Measurements from ENCODE around the gene LRP5. TPM values are rescaled to one million over a fixed set of nuclear protein-coding genes. Genes with fewer than 3 reads are reported as not detected.
A peak's percentile ranks its signal among the peaks of the same experiment; 100 is the strongest.
"Not testable (repeated sequence)": the region's sequence is repeated elsewhere in the genome, so short reads cannot be mapped to it uniquely, and the experiment has no call there.

LRP5 gene
- total and polyA plus RNA-seq, 2 experiments from 2014 or later, result 43.9 to 54.3 TPM

GRCh38 chr11:68342459-68343158, 30.2 kb downstream of the LRP5 start:
- TF ChIP-seq EZH2phosphoT487 (IDR thresholded peaks at IDR 0.05; ENCODE audit: low read depth, severe bottlenecking, unreplicated experiment) (no peak), EZH2 (IDR thresholded peaks at IDR 0.05; ENCODE audit: borderline replicate concordance) (no peak)
- TF ChIP-seq, protein P1, sequence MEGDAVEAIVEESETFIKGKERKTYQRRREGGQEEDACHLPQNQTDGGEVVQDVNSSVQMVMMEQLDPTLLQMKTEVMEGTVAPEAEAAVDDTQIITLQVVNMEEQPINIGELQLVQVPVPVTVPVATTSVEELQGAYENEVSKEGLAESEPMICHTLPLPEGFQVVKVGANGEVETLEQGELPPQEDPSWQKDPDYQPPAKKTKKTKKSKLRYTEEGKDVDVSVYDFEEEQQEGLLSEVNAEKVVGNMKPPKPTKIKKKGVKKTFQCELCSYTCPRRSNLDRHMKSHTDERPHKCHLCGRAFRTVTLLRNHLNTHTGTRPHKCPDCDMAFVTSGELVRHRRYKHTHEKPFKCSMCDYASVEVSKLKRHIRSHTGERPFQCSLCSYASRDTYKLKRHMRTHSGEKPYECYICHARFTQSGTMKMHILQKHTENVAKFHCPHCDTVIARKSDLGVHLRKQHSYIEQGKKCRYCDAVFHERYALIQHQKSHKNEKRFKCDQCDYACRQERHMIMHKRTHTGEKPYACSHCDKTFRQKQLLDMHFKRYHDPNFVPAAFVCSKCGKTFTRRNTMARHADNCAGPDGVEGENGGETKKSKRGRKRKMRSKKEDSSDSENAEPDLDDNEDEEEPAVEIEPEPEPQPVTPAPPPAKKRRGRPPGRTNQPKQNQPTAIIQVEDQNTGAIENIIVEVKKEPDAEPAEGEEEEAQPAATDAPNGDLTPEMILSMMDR (IDR thresholded peaks at IDR 0.05; ENCODE audit: poor library complexity), result no peak
- Histone ChIP-seq H3K79me2 (peaks cover 96% of the 10 kb centered on the region), H2AFZ (no peak overlapping the region), H3K27ac (peak overlapping the region; percentile 90), H3K9me3 (ENCODE audit: low read depth) (no peaks in the 10 kb centered on the region), H4K20me1 (ENCODE audit: insufficient read depth, poor library complexity, severe bottlenecking) (peaks cover 27% of the 10 kb centered on the region), H3K9me2 (replicated peaks; ENCODE audit: insufficient read depth) (no peaks in the 10 kb centered on the region), H3K4me2 (peak overlapping the region; percentile 64), H3K27me3 (no peaks in the 10 kb centered on the region), H3K4me1 (ENCODE audit: insufficient read depth) (peaks cover 39% of the 10 kb centered on the region), H3K36me3 (replicated peaks; ENCODE audit: insufficient read depth, low read depth) (no peaks in the 10 kb centered on the region), H3K4me3 (no peak overlapping the region)
- 35% methylated on average over 13 of the region's 13 CpGs for WGBS (ENCODE audit: low lambda C conversion rate, missing lambda C conversion rate)
- peak; percentile 64 for DNase-seq (ENCODE audit: low spot score)

- H3K4me3 ChIP-seq, result no peak overlapping the region
- H3K9me2 ChIP-seq (replicated peaks; ENCODE audit: insufficient read depth), result no peaks in the 10 kb centered on the region
- peak overlapping the region; percentile 27 for H3K4me2 ChIP-seq
- peaks cover 20% of the 10 kb centered on the region for H4K20me1 ChIP-seq (ENCODE audit: insufficient read depth, poor library complexity, severe bottlenecking)
- no peak overlapping the region for H2AFZ ChIP-seq
- WGBS (ENCODE audit: low lambda C conversion rate, missing lambda C conversion rate), result 72% methylated on average over 14 of the region's 14 CpGs
- H3K27me3 ChIP-seq, result no peaks in the 10 kb centered on the region
- DNase-seq (ENCODE audit: low spot score), result peak; percentile 49
- no peaks in the 10 kb centered on the region for H3K36me3 ChIP-seq (replicated peaks; ENCODE audit: insufficient read depth, low read depth)
- peak overlapping the region; percentile 90 for H3K27ac ChIP-seq
- TF ChIP-seq EZH2phosphoT487 (IDR thresholded peaks at IDR 0.05; ENCODE audit: low read depth, severe bottlenecking, unreplicated experiment) (no peak), EZH2 (IDR thresholded peaks at IDR 0.05; ENCODE audit: borderline replicate concordance) (no peak)
- TF ChIP-seq, protein P1 (IDR thresholded peaks at IDR 0.05; ENCODE audit: poor library complexity), result no peak
- peaks cover 39% of the 10 kb centered on the region for H3K4me1 ChIP-seq (ENCODE audit: insufficient read depth)
- H3K9me3 ChIP-seq (ENCODE audit: low read depth), result no peaks in the 10 kb centered on the region
- H3K79me2 ChIP-seq, result peaks cover 94% of the 10 kb centered on the region
These were observed 31.4 kb downstream of the LRP5 start for GRCh38 chr11:68343761-68344256.

GRCh38 chr11:68344821-68345220, 32.4 kb downstream of the LRP5 start:
- not testable (repeated sequence) for DNase-seq (ENCODE audit: low spot score); H3K9me3 ChIP-seq (ENCODE audit: low read depth); H3K27ac ChIP-seq; H2AFZ ChIP-seq; H3K4me3 ChIP-seq; H3K9me2 ChIP-seq (replicated peaks; ENCODE audit: insufficient read depth); H3K4me2 ChIP-seq; H3K36me3 ChIP-seq (replicated peaks; ENCODE audit: insufficient read depth, low read depth); H3K27me3 ChIP-seq
- peaks cover 39% of the 10 kb centered on the region for H3K4me1 ChIP-seq (ENCODE audit: insufficient read depth)
- peaks cover 22% of the 10 kb centered on the region for H4K20me1 ChIP-seq (ENCODE audit: insufficient read depth, poor library complexity, severe bottlenecking)
- 93% methylated on average over 7 of the region's 7 CpGs for WGBS (ENCODE audit: low lambda C conversion rate, missing lambda C conversion rate)
- peaks cover 93% of the 10 kb centered on the region for H3K79me2 ChIP-seq

GRCh38 chr11:68345776-68346461, 33.5 kb downstream of the LRP5 start:
- Histone ChIP-seq H3K4me2 (no peak overlapping the region), H4K20me1 (ENCODE audit: insufficient read depth, poor library complexity, severe bottlenecking) (peaks cover 18% of the 10 kb centered on the region), H3K4me1 (ENCODE audit: insufficient read depth) (peaks cover 35% of the 10 kb centered on the region), H2AFZ (no peak overlapping the region), H3K79me2 (peaks cover 95% of the 10 kb centered on the region), H3K27ac (no peak overlapping the region), H3K9me3 (ENCODE audit: low read depth) (no peaks in the 10 kb centered on the region), H3K4me3 (no peak overlapping the region), H3K36me3 (replicated peaks; ENCODE audit: insufficient read depth, low read depth) (no peaks in the 10 kb centered on the region), H3K27me3 (no peaks in the 10 kb centered on the region), H3K9me2 (replicated peaks; ENCODE audit: insufficient read depth) (no peaks in the 10 kb centered on the region)
- TF ChIP-seq EZH2phosphoT487 (IDR thresholded peaks at IDR 0.05; ENCODE audit: low read depth, severe bottlenecking, unreplicated experiment) (no peak), EZH2 (IDR thresholded peaks at IDR 0.05; ENCODE audit: borderline replicate concordance) (no peak)
- TF ChIP-seq, protein P1 (IDR thresholded peaks at IDR 0.05; ENCODE audit: poor library complexity), result no peak
- WGBS (ENCODE audit: low lambda C conversion rate, missing lambda C conversion rate), result 91% methylated on average over 11 of the region's 11 CpGs
- no peak for DNase-seq (ENCODE audit: low spot score)
